ELR (cell line): ENCODE results near the gene WDR87.

Source experiments
- DNase-seq: peaks from one replicate; pipeline ENCODE4 v3.0.0-alpha.2; 2015; ENCODE audit warnings: low read depth

Gene WDR87

DNA sequence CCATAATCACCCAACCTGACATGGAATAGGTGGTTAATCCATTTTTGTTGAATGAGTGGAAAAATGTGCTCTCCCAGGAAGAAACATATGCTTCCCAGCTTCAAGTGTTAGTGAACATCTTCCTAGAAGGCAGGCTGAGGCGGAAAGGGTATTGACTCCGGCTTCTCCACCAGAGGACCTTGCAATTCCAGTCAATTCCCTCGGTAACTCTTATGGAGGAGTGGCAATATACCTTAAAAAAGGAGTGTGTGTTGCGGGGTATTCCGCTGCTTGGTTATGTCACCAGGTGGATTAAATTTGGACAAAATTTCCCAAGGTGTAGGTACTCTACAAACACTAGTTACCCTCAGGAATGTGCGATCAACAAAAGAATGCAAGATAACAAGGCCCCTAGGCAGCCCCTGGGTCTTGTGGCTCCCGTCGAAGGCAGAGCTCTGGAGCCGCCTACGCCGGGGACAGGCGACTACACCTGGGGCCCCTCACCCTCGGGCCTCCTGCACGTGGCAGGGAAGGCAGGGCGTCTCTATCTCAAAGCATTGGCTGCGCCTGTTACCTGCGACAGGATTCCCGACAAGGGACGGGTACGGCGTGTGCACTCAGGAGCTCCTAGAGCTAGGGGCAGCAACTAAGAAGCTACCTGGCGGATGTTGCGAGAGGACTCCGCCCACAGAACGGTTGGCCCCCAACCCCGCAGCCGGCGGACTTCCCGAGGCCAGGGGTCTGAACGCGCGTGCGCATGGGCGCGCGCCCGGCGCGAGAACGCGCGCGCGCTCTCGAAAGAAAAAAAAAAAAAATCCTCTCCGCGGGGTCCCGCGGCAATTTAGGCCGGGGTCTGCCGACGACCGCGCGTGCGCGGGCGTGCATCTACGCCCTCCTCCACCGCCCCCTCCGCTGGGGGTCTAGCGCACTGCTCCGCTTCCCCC lies at the start of gene WDR87:
Gene WDR87, minus strand, starts transcription at position 649 of the 923 bp plus-strand sequence. CDS start 8,355 bp downstream, outside the sequence.
- peak; percentile 33 for DNase-seq

GRCh38 chr19:37955986-37956385 lies 49.6 kb upstream of the WDR87 start:
- no peak for DNase-seq

GRCh38 chr19:37954421-37954874 lies 48.1 kb upstream of the WDR87 start:
- DNase-seq = no peak

GRCh38 chr19:37953918-37954303 lies 47.5 kb upstream of the WDR87 start:
- no peak for DNase-seq

DNA sequence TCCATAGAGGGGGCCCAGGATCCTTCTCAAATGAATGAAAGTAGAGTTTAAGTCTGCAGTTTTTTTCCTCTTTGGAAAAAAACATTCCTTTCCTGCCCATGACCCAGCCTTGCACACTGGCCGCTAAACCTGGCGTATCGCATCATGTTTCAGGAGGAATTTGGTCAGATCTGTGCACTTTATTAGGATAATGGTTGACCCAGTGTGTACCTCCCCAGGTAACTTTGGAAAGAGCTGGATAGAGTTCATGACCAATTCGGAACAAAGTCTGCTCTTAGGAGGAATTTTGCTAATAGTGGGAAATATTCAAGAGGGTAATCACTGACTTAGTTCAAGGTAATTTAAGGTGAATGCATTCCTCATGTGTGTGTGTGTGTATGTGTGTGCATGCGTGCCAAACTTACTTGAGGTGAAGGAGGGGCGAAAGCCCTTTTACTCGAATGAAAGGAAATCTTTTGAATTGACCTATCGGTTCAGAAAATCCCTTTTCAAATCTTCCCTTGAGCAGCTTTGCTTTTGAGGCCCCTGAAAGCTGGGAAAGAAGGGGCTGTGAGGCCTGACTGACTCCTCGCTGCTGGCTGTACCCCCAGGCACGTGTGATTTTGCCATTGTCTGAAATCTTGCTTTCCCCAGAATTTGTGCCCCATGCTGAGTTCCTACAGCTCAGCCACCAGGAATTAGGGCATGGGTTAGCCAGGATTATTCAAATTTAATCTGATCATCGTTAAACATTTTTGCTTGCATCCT lies 47.0 kb upstream of the WDR87 start:
- DNase-seq = no peak

DNA sequence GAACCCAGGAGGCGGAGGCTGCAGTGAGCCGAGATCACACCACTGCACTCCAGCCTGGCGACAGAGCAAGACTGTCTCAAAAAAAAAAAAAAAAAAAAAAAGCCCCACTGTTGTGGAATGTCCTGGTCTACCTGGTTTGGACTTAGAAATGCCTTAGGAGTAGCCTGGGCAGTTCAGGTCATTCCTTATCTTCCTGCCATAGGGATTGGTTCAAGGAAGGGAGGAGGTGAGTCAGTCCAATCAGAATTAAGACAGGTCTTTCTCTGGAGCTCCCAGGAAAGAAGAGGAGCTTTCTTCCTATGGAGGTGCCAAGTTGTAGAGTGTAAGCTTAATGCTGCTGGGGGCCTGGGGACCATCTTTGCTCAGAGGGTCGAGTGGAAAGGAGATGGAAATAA lies 45.4 kb upstream of the WDR87 start:
- DNase-seq = no peak

GRCh38 chr19:37950471-37951175 lies 44.2 kb upstream of the WDR87 start:
- no peak for DNase-seq

DNA sequence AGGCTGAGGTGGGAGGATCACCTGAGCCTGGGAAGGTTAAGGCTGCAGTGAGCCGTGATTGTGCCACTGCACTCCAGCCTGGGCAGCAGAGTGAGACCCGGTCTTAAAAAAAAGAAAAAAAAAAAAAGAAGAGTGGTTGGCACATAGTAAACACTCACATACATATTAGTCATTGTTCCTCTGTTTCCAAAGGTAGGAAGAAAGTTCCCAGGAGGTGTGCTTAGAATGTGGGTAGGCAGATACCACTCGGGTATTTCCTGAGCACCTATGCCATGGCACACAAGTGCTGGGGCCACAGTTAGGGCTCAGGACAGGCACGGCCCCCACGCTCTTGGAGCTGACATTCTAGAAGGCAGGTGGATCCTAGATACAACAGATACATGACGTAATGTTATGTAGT lies 42.0 kb upstream of the WDR87 start:
- no peak for DNase-seq

DNA sequence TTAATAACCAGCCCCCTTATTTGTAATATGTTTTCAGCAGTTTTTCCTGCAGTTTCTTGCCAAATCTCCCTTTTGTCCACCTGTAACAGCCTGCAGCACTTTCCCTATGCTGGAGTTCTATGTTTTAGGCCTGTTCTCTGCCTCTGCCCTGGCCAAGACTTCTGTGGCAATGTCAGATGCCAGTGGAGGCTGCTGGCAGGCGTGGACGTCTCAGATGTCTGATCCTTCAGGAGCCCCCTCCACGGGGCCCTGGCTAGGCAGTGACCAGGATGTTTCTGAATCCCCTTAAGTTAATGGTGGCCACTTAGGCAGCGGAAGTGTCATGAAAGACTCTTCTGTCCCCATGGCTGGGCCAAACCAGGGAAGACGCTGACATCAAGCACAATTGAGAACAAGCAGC lies 41.4 kb upstream of the WDR87 start:
- no peak for DNase-seq

DNA sequence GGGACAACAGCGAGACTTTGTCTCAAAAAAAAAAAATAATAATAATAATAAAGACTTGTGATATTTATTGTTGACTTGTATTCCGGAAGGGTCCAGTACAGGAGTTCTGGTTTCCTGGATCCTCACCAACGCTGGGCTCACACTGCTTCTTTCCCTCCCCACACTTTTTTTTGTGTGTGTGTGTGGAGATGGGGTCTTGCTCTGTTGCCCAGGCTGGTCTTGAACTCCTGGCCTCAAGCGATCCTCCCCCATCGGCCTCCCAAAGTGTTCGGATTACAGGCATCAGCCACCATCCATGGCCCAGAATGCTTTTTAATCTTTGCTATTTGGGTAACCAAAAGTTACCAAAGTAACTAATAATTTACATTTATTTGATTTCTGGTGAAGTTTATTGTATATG lies 39.7 kb upstream of the WDR87 start:
- no peak for DNase-seq

DNA sequence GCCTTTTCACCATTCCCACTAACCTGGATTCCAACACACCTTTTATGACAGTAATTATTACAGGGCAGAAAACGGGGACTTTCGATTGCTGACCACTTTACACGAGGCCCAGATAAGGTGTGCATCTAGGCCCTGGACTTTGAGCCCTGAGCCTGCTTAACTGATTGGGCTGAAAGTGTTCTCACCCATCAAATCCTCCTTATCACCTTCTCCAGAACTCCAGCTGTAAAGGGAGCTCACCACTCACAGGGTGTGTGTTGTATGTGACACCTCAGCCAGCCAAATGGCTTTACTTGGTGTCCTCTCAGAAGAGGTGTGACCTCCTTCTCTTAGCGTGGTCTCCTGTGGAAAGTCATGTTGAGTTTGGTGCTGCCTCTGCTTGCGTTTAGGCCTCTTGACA lies 37.1 kb upstream of the WDR87 start:
- DNase-seq = no peak

- no peak for DNase-seq
These were observed 36.1 kb upstream of the WDR87 start for GRCh38 chr19:37942516-37942902.

- no peak for DNase-seq
These were observed 35.6 kb upstream of the WDR87 start for GRCh38 chr19:37941782-37942515.

- DNase-seq = no peak
These were observed 32.0 kb upstream of the WDR87 start for GRCh38 chr19:37938353-37938752.

GRCh38 chr19:37936886-37937285 lies 30.5 kb upstream of the WDR87 start:
- DNase-seq = no peak

GRCh38 chr19:37936166-37936565 lies 29.8 kb upstream of the WDR87 start:
- DNase-seq = no peak

DNA sequence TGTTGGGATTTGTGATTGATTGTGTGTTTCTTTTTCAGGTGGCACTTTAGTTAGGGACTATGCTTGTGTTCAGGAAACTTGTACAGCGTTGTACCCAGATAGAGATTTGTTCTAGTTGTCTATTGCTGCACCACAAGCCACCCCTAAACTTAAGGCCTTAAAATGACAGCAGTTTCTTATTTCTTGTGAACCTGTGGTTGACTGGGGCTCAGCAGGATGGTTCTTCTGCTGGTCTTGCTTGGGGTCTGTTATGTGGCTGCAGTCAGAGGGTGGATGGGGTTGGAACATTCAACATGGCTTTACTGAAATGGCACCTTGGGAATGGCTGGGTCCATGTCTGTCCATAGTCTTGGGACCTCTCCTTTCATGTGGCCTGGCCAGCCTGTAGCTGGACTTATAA lies 28.9 kb upstream of the WDR87 start:
- no peak for DNase-seq

- no peak for DNase-seq
These were observed 27.6 kb upstream of the WDR87 start for GRCh38 chr19:37933937-37934358.

- peak; percentile 67 for DNase-seq
These were observed 26.9 kb upstream of the WDR87 start for GRCh38 chr19:37932985-37933936.

GRCh38 chr19:37931881-37932655 lies 25.7 kb upstream of the WDR87 start:
- DNase-seq = peak; percentile 20
